Testis (tissue), 2 donors: ENCODE data around the gene TMEM44.

ENCODE experiments used
- POLR2A ChIP-seq: fragments of 450-650 bp; IDR thresholded peaks from one replicate; pipeline ENCODE4 v1.6.1; 2017; ENCODE audit warnings: antibody characterized with exemption, mild to moderate bottlenecking, moderate library complexity
- TF ChIP-seq, protein P1 (sequence below), 3 experiments: fragments of 450-650 bp in 2 of 3; fragments of 200-600 bp in 1 of 3; sonication (generic) in 1 of 3; IDR thresholded peaks; one replicate each; pipeline ENCODE4 v1.5.1; 2016 to 2019; ENCODE audit warnings: antibody characterized with exemption in 3 of 3, mild to moderate bottlenecking in 2 of 3, moderate library complexity in 1 of 3

DNA sequence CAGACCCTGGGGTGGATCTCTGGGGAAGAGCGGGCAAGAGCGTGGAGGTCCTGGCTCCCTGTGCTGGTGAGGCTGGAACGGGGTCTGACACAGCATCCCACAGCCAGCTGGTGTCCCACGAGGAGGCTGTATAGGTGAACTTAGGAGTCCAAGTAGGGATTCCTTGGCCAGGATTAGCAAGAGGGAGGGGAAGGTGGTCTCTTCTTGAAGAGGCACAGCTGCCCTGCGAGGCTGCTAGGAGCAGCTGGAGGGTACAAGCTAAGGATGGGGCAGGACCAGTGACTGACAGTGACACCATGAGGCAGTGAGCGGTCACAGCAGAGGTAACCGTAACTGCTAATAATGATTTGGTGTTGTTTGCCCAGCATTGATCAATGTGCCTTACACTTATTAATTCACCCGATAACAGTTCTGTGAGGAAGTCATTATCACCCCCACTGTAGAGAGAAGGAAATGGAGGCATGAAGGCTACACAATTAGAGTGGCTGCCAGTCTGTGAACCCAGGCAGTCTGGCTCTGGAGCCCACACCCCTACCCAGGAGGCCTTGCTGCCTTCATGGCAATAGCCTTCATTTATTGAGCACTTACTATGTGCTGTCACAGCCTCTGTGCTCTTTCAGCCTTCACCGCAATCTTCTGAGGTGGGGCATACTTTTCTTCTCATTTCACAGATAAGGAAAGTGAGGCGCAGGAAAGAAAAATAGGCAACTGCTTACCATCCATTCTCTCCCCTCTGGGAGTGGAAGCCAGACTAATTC, 59.4 kb downstream of the TMEM44 start:
- TF ChIP-seq, protein P1, sequence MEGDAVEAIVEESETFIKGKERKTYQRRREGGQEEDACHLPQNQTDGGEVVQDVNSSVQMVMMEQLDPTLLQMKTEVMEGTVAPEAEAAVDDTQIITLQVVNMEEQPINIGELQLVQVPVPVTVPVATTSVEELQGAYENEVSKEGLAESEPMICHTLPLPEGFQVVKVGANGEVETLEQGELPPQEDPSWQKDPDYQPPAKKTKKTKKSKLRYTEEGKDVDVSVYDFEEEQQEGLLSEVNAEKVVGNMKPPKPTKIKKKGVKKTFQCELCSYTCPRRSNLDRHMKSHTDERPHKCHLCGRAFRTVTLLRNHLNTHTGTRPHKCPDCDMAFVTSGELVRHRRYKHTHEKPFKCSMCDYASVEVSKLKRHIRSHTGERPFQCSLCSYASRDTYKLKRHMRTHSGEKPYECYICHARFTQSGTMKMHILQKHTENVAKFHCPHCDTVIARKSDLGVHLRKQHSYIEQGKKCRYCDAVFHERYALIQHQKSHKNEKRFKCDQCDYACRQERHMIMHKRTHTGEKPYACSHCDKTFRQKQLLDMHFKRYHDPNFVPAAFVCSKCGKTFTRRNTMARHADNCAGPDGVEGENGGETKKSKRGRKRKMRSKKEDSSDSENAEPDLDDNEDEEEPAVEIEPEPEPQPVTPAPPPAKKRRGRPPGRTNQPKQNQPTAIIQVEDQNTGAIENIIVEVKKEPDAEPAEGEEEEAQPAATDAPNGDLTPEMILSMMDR (IDR thresholded peaks at IDR 0.05) = peak in 1 of 3 experiments; percentile 37
- no peak for TF ChIP-seq POLR2A
